GM12878 (cell line): Measurements from ENCODE around the gene TRAP1. TPM values are rescaled to one million over a fixed set of nuclear protein-coding genes. Genes with fewer than 3 reads are reported as not detected.

ENCODE experiments used
- ATAC-seq: fragments of 200-7000 bp; cut with Tn5 transposase; 3 replicates; pipeline ENCODE4 v1.9.1; 2020; ENCODE audit warnings: mild to moderate bottlenecking, moderate library complexity
- BruUV-seq: library from RNA; stranded (reverse); fragments of 400-500 nt; replicated peaks from 2 replicates; lab custom pipeline; 2021; lab: Mats Ljungman, UMichigan
- CTCF ChIA-PET: fragments of 300-600 bp; sonication (Branson Sonifier 250); formaldehyde crosslinking; extraction: SDS; loops from one replicate; lab custom pipeline; 2021; ENCODE audit warnings: inconsistent platforms; lab: Yijun Ruan, JAX
- POLR2A ChIA-PET: fragments of 350-600 bp; formaldehyde crosslinking; extraction: SDS; loops from one replicate; lab custom pipeline; 2021; ENCODE audit warnings: inconsistent platforms; lab: Charles Lee
- RAD21 ChIA-PET: fragments of 300-600 bp; sonication (Branson Sonifier 250); formaldehyde crosslinking; loops from one replicate; lab custom pipeline; 2023; ENCODE audit warnings: antibody characterized with exemption; ENCODE audit not compliant: unreplicated experiment; lab: Charles Lee
- SMC1A ChIA-PET: fragments of 300-600 bp; sonication (Branson Sonifier 250); formaldehyde crosslinking; loops from one replicate; lab custom pipeline; 2023; ENCODE audit not compliant: unreplicated experiment, uncharacterized antibody; lab: Charles Lee
- DNase-seq: peaks from one replicate; pipeline ENCODE4 v3.0.0-alpha.2; 2011; ENCODE audit warnings: low read depth, low spot score
- FAIRE-seq: peaks from 3 replicates; lab custom pipeline; 2011; peaks lifted over from hg19 to GRCh38; lab: Jason Lieb, UNC
- H2AFZ ChIP-seq: 2 replicates; pipeline ENCODE4 v1.6.0; 2011; ENCODE audit warnings: low read depth, low read length, control low read depth; ENCODE audit not compliant: control insufficient read depth
- H3K27ac ChIP-seq: 2 replicates; pipeline ENCODE4 v1.5.1; 2011; ENCODE audit warnings: control low read depth; ENCODE audit not compliant: control insufficient read depth, insufficient read depth
- H3K27me3 ChIP-seq, 2 experiments: replicated peaks in 1 of 2; 2 replicates each; pipeline versions ENCODE4 v1.6.0 to v1.6.1; 2011; ENCODE audit warnings: low read length in 1 of 2; ENCODE audit not compliant: control insufficient read depth in 2 of 2, insufficient read depth in 2 of 2
- H3K36me3 ChIP-seq, 2 experiments: 2 replicates each; pipeline ENCODE4 v1.5.1; 2011; ENCODE audit warnings: low read length in 1 of 2; ENCODE audit not compliant: control insufficient read depth in 2 of 2, insufficient read depth in 2 of 2
- H3K4me1 ChIP-seq: 2 replicates; pipeline ENCODE4 v1.6.1; 2011; ENCODE audit warnings: mild to moderate bottlenecking, low read length, moderate library complexity, mixed read lengths; ENCODE audit not compliant: control insufficient read depth, insufficient read depth
- H3K4me2 ChIP-seq: 2 replicates; pipeline ENCODE4 v1.6.0; 2011; ENCODE audit warnings: control low read depth; ENCODE audit not compliant: control insufficient read depth, insufficient read depth
- H3K4me3 ChIP-seq: fragments of 200-600 bp; sonication (generic); 2 replicates; pipeline ENCODE4 v1.5.1; 2016
- H3K79me2 ChIP-seq: 2 replicates; pipeline ENCODE4 v1.6.0; 2011; ENCODE audit warnings: low read length; ENCODE audit not compliant: control insufficient read depth, insufficient read depth
- H3K9ac ChIP-seq: 2 replicates; pipeline ENCODE4 v1.8.0; 2011; ENCODE audit warnings: low read length, control low read depth, mixed read lengths; ENCODE audit not compliant: control insufficient read depth, insufficient read depth
- H3K9me3 ChIP-seq: replicated peaks from 3 replicates; pipeline ENCODE4 v1.5.1; 2011; ENCODE audit warnings: mild to moderate bottlenecking, low read length; ENCODE audit not compliant: control insufficient read depth, insufficient read depth
- H4K20me1 ChIP-seq: 2 replicates; pipeline ENCODE4 v1.6.0; 2011; ENCODE audit not compliant: control insufficient read depth, insufficient read depth
- CHD2 ChIP-seq: IDR thresholded peaks from 2 replicates; pipeline ENCODE4 v1.6.1; 2011; ENCODE audit warnings: low read depth, low read length, improper control_type of control experiment, borderline replicate concordance
- ESRRA ChIP-seq: IDR thresholded peaks from 2 replicates; pipeline ENCODE4 v1.6.1; 2012; ENCODE audit warnings: mild to moderate bottlenecking, low read length, improper control_type of control experiment
- GABPA ChIP-seq: IDR thresholded peaks from 2 replicates; pipeline ENCODE4 v1.6.1; 2014; ENCODE audit warnings: antibody characterized with exemption, low read depth, mild to moderate bottlenecking, inconsistent platforms
- RAD21 ChIP-seq: IDR thresholded peaks from 2 replicates; pipeline ENCODE4 v1.6.1; 2011; ENCODE audit warnings: mild to moderate bottlenecking, low read depth, low read length, moderate library complexity; ENCODE audit not compliant: insufficient read depth
- SMC3 ChIP-seq: IDR thresholded peaks from 2 replicates; pipeline ENCODE4 v1.6.1; 2011; ENCODE audit warnings: low read length, improper control_type of control experiment, borderline replicate concordance
- YY1 ChIP-seq: IDR thresholded peaks from 2 replicates; pipeline ENCODE4 v1.6.1; 2011; ENCODE audit warnings: low read depth, mild to moderate bottlenecking, low read length
- WGBS: methylation state at CpG from one replicate; pipeline ENCODE4 v1.1.6; 2016; ENCODE audit warnings: low lambda C conversion rate; ENCODE audit not compliant: insufficient replicate concordance, insufficient coverage; ENCODE audit errors: missing lambda C conversion rate; 5-methylcytosine and 5-hydroxymethylcytosine counted together
- in situ Hi-C: fragments of 300-500 bp; cut with MboI; formaldehyde crosslinking; loops from 9 replicates; pipeline ENCODE4 v1.14.3; 2018; ENCODE audit warnings: mixed read lengths
- intact Hi-C: fragments of 100-400 bp; cut with micrococcal nuclease; formaldehyde crosslinking; loops from one replicate; pipeline ENCODE4 v1.14.2; 2022; ENCODE audit not compliant: unreplicated experiment
- polyA plus RNA-seq, 11 experiments: library from polyadenylated mRNA; depleted of rRNA in 4 of 11; unstranded in 6 of 11; stranded (reverse) in 5 of 11; fragments of >200 nt; fragmentation: Nextera tagmentation in 4 of 11; fragmentation: Illumina TruSeq in 1 of 11; extraction: Ambion mirVana in 4 of 11; extraction: Trizol in 1 of 11; gene quantifications; 1 replicate in 1 of 11; 2 replicates in 10 of 11; pipeline versions ENCODE4 v1.2.1 to v1.2.3, GENCODE V29; 2011 to 2016; ENCODE audit warnings: inconsistent platforms in 2 of 11, missing spikeins in 2 of 11, low read depth in 1 of 11
- total RNA-seq, 4 experiments: library from RNA; depleted of rRNA in 3 of 4; stranded (reverse); fragments of >200 nt in 3 of 4; fragmentation: Illumina TruSeq in 1 of 4; extraction: Trizol in 1 of 4; gene quantifications; 2 replicates each; pipeline versions ENCODE4 v1.2.1 to v1.2.3, GENCODE V29; 2013 to 2021
- TF ChIP-seq, protein P1 (sequence below), 3 experiments: IDR thresholded peaks in 2 of 3; conservative IDR thresholded peaks in 1 of 3; 2 replicates each; pipeline ENCODE4 v1.5.1; 2011; ENCODE audit warnings: low read depth in 3 of 3, low read length in 3 of 3, mild to moderate bottlenecking in 3 of 3, control low read depth in 2 of 3, moderate library complexity in 2 of 3, inconsistent platforms in 1 of 3, mixed read lengths in 1 of 3; ENCODE audit not compliant: control insufficient read depth in 2 of 3, insufficient read depth in 1 of 3; ENCODE audit errors: extremely low read depth in 1 of 3

The TRAP1 gene
- total and polyA plus RNA-seq, 10 of the 15 experiments (the other 5 are each of a cell fraction or from before 2014, with no cell fraction given), result 16.3 to 442 (median 241) TPM

DNA sequence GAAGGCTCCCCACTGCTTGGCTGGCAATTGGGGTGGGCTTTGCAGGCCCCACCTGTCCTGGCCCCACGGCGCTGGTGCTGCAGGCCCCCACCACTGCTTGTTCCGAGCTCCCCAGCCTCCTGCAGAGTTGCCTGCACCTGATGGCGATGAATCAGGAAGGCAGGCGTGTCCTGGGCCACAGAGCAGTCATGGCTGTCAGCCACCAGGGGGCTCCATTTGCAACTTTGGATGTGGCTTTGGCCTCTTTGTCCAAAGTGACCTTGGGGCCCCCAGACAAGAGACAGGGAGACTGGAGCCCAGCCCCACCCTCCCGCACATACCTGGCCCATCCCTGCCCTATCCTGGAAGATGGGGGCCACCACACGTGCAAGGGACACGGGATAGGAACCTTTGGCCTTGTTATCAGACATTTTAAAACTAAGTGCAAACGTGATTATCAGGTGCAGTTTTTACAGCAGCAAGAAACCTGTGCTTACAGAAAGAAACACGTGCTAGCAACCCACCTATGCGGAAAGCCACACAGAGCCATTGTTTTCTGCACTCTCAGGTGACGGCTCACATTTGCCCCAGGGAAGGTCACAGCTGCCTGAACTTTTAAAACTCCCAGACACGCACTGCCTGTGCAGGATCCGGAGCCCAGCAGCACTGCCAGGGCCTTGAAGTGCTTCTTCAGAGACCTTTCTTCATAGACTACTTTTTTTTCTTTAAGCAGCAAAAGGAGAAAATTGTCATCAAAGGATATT is 62.9 kb downstream of the TRAP1 start, which contains the start of gene DNASE1:
TSS of gene DNASE1 (plus strand) at position 443 of the 743 bp plus-strand sequence. CDS start 683 bp downstream, outside the sequence.
- H3K79me2 ChIP-seq, result no peaks in the 10 kb centered on the region
- RAD21 ChIA-PET, result no interaction called here
- in situ Hi-C loops (no loop called here), intact Hi-C loops (loop anchor here (1.0 kb wide), 1 partner anchor 127 kb away; no protein-coding TSS in a partner anchor)
- no peaks in the 10 kb centered on the region for H3K27me3 ChIP-seq
- H3K9ac ChIP-seq, result no peak within 1 kb of the TSS
- CTCF ChIA-PET, result interaction anchor here (0.6 to 1.5 kb wide), 7 partner anchors 10 to 225 kb away, joined by 3 to 7 read pairs (median 3); no protein-coding TSS in a partner anchor
- POLR2A ChIA-PET, result no interaction called here
- peak; percentile 99 for ATAC-seq
- no peak within 1 kb of the TSS for H3K4me2 ChIP-seq
- H4K20me1 ChIP-seq, result no peaks in the 10 kb centered on the region
- H3K36me3 ChIP-seq, result peaks cover 21 to 31% of the 10 kb centered on the region in 2 experiments; a peak in 3 of 4 replicates
- no TSS peak for BruUV-seq
- no peak within 1 kb of the TSS for H3K4me3 ChIP-seq
- SMC1A ChIA-PET, result no interaction called here
- TF ChIP-seq, protein P1, sequence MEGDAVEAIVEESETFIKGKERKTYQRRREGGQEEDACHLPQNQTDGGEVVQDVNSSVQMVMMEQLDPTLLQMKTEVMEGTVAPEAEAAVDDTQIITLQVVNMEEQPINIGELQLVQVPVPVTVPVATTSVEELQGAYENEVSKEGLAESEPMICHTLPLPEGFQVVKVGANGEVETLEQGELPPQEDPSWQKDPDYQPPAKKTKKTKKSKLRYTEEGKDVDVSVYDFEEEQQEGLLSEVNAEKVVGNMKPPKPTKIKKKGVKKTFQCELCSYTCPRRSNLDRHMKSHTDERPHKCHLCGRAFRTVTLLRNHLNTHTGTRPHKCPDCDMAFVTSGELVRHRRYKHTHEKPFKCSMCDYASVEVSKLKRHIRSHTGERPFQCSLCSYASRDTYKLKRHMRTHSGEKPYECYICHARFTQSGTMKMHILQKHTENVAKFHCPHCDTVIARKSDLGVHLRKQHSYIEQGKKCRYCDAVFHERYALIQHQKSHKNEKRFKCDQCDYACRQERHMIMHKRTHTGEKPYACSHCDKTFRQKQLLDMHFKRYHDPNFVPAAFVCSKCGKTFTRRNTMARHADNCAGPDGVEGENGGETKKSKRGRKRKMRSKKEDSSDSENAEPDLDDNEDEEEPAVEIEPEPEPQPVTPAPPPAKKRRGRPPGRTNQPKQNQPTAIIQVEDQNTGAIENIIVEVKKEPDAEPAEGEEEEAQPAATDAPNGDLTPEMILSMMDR (IDR thresholded peaks at IDR 0.05 in 2 of 3, conservative IDR thresholded peaks at IDR 0.05 in 1 of 3; ENCODE audit: control insufficient read depth in 2 of 3, extremely low read depth in 1 of 3, insufficient read depth in 1 of 3, low read depth in 3 of 3, low read length in 3 of 3), result peak; percentile 70 to 87 (median 83)
- TF ChIP-seq YY1 (peak; percentile 74), GABPA (no peak), ESRRA (peak; percentile 69; the same call in 1 of the 2 replicates), SMC3 (peak; percentile 61), CHD2 (no peak), RAD21 (peak; percentile 59)
- H3K27ac ChIP-seq, result no peak within 1 kb of the TSS
- peak; percentile 9 for DNase-seq
- no peaks in the 10 kb centered on the region for H3K9me3 ChIP-seq
- peak; percentile 81 for FAIRE-seq
- 45% methylated on average over 14 of the region's 14 CpGs for WGBS
- no peaks in the 10 kb centered on the region for H3K4me1 ChIP-seq
- H2AFZ ChIP-seq, result no peak within 1 kb of the TSS
